HuH-7.5 (cell line): ENCODE results near the gene CHCHD6.
"Not testable (repeated sequence)": the region's sequence is repeated elsewhere in the genome, so short reads cannot be mapped to it uniquely, and the experiment has no call there.

ENCODE experiments used
- DNase-seq: peaks from one replicate; pipeline ENCODE4 v3.0.0; 2011; ENCODE audit warnings: low spot score

The CHCHD6 gene

DNA sequence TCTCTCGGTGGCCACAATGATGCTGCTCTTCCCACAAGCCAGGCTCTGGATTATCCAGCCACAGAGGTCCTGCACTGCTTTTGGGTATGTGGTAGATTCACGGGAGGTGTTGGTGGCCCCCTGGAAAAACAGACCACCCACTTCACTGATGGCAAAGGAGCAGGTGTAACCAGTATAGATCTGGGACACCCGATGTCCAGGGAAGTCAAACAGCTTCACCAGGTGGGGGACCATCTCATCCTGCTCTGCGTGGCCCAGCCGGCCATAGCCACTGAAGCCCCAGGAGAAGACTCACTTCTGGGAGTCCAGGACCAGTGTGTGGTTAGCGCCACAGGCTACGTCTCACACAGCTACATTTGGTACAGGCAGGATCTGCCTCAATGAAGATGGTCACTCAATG, 62.6 kb downstream of the CHCHD6 start:
- DNase-seq = no peak

DNA sequence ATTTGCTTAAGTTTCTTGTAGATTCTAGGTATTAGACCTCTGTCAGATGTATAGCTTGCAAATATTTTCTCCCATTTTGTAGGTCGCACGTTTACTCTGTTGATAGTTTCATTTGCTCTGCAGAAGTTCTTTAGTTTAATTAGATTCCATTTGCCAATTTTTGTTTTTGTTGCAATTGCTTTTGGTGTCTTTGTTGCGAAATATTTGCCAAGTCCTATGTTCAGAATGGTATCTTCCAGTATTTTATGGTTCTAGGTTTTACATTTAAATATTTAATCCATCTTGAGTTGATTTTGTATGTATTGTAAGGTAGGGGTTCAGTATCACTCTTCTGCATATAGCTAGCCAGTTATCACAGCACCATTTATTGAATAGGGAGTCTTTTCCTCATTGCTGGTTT, 64.9 kb downstream of the CHCHD6 start:
- DNase-seq = no peak

DNA sequence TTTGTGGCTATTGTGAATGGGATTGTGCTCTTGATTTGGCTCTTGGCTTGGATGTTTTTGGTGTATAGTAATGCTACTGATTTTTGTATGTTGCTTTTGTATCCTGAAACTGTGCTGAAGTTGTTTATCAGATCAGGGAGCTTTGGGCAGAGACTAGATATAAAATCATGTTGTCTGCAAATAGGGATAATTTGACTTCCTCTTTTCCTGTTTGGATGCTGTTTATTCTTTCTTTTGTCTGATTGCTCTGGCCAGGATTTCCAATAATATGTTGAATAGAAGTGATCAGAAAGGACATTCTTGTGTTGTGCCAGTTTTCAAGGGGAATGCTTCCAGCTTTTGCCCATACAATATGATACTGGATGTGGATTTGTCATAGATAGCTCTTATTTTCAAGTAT, 66.1 kb downstream of the CHCHD6 start:
- DNase-seq = no peak

DNA sequence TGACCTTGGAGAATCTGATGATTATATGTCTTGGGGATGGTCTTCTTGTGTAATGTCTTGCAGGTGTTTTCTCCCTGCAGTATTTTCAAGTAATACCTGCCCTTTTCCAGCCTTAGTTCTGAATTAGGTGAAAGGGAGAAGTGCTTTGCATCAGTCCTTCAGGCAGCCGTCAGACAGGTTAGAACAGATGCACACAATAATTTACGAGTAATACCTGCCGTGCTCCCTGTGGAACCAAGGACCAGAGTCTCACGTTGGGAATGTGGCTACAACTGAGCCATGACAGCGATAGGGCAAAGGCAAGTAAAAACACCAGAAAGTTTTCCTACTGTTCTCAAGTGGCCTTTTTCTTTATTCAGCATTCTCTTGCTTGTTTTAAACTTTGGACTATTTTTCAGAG, 69.1 kb downstream of the CHCHD6 start:
- no peak for DNase-seq

DNA sequence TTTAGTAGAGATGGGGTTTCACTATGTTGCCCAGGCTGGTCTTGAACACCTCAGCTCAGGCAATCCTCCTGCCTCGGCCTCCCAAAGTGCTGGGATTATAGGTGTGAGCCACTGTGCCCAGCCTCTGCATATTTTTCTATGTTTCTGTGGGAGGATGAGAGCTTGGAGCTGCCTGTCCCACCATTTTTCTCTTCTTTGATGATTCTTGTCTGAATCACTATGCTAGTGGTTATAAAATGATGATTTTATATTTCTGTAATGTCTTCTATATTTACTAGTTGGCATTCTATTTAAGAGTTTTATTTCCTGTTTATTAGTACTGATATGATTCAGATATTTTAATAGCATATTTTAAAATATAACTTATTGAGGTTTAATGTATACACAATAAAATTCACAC, 69.7 kb downstream of the CHCHD6 start:
- DNase-seq = no peak

DNA sequence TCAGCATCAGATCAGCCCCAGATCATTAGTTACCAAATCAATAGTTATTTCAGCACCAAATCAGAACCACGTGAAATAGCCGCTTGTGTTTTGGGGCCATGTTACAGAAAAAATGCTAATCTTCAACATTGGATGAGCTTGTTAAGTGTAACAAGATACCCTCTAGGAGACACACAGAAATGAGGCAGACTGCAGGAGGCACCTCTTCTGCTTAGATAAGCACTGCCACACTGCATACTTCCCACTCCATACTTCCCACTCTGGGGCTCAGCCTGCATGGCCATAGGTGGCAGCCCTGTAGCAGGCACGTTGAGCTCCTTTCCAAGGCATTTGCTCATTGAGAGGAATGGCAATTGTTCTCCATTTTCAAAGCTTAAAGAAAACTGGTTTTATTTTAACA, 73.3 kb downstream of the CHCHD6 start:
- DNase-seq = no peak

DNA sequence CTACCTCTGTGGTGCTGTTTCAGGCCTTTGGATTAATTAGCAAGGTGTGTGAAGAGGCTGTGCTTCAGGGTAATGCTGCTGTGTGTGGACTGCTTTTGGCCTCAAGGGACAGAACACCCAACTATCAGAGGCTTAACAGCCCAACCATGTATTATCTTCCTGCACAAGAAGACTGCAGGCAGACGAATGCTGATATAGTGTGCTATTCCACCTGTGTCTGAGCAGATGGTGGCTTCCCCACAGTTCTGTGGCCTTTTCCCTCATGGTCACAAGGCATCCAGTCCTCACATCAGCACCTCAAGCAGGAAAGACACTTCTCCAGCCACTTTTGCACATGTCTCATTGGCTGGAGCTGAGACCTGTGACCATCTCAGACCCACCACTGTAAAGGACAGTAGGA, 76.6 kb downstream of the CHCHD6 start:
- DNase-seq = no peak

DNA sequence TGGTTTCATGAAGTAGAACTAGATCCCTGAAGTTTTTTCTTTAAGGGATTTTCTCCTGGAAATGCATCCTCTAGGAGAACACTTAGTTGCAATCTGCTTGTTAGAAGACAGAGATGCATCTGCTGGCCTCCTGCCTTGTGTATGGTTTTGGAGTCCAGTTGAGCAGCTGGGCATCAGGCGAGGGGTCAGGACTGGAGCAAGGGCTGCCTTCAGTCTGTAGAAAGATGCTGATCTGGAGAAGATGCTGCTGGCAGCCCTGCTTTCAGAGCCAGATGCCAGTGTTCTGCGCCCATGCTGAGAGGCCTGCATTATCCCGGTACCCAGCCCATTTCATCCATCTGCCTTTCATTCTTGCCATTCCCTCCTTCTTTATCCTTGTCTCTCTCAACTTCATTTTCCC, 77.4 kb downstream of the CHCHD6 start:
- no peak for DNase-seq

DNA sequence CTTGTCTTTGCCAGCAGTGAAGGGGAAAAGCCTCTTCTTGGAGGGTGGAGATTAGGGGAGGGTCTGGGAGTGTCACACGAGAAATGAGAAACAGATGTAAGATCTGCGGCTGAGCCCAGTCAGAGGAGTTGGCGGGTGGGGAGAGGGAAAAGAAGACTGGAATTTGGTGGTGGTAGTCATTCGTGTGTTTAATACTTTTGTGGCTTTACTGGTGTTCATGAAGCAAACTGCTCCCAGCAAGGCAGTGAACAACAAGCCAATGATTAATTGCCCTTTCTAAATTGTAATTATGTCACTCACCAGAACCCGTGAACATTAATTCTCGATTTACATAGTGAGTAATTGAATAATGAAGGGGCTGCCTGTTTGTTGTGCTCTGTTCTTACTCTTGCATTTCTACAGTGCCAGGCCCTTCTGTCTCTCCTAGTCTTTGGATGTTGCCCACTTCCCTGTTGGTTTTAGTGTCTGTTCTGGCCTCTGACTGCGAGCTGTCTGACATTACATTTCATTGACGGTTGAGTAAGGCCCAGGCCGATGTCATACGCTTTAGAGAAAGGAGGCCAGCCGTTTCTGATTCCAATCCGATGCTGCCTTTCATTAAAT, 78.0 kb downstream of the CHCHD6 start:
- DNase-seq = no peak

DNA sequence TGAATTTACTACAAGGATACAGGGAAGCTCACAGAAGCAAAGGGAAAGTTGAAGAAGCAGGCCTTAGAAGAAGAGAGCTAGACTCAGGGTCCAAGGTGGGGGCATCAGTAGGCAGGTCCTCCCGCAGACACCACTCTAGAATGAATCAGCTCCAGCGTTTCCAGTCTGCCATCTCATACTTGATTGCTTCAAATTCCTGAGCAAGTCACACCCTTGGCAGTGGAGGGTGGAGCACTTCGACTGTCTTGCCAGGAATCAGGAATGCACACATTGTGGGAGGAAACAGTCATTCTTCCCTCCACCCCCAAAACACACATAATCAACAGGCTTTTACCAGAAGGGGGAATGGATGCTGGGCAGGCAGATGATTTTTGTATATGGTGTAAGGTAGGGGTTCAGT, 78.5 kb downstream of the CHCHD6 start:
- no peak for DNase-seq

DNA sequence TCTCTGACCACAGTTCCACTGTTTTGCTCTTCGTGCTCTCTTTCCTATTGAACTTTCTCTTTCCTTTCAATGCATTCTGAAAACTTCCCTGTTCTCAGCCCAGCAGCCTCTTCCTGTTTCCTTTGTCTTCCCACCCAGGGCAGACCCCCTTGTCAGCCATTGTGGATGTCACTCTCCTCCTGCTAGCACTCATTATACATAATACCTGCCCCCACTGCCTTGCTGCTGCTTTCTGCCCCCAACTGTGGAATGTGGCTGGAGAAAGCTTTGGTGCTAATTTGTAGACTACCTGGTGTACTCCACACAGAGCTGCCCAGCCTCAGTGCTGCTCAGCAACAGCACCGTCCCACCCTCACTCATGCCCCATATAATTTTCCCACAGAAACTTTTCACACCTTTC, 80.2 kb downstream of the CHCHD6 start:
- no peak for DNase-seq

DNA sequence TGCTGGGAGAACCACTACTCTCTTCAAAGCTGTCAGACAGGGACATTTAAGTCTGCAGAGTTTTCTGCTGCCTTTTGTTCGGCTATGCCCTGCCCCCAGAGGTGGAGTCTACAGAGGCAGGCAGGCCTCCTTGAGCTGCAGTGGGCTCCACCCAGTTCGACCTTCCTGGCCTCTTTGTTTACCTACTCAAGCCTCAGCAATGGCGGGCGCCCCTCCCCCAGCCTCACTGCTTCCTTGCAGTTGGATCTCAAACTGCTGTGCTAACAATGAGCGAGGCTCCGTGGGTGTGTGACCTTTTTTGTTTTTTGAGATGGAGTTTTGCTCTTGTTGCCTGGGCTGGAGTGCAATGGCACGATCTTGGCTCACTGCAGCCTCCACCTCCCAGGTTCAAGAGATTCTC, 87.3 kb downstream of the CHCHD6 start:
- not testable (repeated sequence) for DNase-seq

DNA sequence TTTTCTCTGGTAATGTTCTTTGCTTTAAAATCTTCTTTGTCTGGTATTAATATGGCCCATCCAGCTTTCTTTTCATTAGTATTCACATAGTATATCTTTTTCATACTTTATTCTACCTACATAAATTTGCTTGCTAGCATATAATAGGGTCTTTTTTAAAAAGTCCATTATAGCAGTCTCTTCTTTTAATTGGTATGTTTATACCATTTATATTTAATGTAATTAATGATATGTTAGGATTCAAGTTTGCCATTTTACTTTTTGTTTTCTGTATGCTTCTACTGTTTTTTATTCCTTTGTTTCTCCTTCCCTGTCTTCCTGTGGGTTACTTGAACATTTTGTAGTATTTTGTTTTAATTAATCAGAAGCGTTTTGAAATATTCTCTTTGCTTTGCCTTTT, 89.0 kb downstream of the CHCHD6 start:
- no peak for DNase-seq

DNA sequence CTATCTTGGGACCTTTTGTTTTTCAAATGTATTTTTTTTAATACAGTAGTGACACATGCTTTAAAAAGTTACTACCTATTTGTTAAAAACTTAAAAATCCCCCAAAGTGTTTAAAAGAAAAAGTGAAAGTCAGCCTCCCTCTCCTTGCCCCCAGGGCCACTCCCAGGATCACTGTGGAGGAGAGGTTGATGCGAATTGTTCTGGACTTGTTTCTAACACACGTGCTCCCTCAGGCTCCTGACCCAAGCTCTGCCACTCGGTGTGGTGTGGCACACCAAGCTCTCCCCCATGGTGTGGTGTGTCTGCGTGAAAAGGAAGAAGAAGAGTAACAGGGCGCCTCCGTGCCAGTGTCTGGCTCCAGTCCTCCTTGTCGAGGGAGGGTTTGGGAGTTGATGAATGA, 93.5 kb downstream of the CHCHD6 start:
- DNase-seq = no peak

DNA sequence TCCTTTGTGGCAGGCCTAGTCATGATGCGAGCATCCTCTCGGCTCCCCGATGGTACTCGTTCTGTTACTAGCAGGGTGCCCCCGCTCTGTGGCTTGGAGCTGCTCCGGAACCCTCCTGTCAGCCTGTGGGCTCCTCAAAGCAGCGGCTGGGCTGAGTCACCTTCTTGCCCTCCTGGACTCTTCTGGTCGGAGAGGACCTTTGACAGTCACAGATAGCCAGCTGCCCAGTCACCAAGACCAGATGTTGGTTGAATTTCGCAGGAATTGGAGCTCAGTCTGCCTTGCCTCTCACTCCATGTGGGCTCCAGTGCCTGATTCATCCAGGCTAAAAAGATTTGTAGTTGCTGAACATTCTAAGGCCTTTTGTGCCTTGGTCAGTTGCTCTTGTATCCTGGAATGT, 94.5 kb downstream of the CHCHD6 start:
- no peak for DNase-seq

DNA sequence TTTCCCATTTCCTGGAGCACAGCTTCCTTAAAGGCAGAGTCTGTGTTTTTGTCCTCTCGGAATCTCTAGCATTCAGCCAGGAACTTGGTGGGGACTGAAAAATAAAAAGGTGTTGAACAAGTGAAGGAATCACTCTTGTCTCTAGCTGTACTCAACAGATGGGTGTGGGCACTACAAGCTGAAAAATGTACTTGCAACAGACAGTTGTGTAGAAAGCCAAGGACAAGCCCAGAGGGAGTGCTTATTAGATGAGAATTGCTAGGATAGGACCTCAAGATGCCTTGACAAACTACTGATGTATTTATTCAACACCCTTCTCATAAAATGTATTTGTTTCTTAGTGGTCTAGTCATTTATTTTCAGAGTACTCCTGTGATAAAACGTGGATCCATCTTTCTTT, 95.1 kb downstream of the CHCHD6 start:
- no peak for DNase-seq

DNA sequence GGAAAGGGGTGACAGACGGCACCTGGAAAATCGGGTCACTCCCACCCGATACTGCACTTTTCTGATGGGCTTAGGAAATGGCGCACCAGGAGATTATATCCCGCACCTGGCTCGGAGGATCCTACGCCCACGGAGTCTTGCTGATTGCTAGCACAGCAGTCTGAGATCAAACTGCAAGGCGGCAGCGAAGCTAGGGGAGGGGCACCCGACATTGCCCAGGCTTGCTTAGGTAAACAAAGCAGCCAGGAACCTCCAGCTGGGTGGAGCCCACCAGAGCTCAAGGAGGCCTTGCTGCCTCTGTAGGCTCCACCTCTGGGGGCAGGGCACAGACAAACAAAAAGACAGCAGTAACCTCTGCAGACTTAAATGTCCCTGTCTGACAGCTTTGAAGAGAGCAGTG, 97.3 kb downstream of the CHCHD6 start:
- DNase-seq = not testable (repeated sequence)

DNA sequence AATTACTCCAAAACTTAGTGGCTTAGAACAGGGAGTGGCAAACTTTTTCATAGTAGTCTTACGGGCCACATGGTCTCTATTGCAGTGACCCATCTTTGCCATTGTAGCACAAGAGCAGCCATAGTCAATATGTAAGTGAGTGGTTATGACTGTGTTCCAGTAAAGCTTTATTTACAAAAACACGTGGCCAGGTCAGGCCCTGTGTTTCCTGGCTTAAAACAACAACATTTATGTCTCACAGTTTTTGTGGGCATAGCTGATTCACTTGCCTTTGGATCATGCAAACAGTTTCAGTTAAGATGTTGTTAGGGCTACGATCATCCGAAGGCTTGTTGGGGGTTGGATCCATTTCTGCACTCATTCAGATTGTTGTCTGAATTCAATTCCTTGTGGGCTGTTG, 103.8 kb downstream of the CHCHD6 start:
- no peak for DNase-seq

DNA sequence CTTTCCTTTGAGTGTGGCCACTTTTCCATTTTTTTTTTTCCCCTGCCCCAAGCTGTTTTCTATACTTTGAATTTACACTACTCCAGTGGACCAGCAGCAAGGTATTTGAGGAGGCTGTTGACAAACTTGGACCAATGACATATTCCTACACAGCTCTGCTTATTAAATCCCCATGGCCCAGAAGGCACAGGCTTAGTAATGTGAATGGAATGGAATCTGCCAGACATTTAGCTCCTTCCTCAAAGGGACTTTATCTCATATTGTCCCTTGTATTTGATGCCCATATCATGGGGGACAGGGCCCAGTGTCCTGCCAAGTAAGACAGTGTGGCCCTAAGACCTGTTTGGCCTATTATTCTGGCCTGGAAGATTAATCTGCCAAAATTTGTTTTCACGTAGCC, 107.5 kb downstream of the CHCHD6 start:
- DNase-seq = no peak

DNA sequence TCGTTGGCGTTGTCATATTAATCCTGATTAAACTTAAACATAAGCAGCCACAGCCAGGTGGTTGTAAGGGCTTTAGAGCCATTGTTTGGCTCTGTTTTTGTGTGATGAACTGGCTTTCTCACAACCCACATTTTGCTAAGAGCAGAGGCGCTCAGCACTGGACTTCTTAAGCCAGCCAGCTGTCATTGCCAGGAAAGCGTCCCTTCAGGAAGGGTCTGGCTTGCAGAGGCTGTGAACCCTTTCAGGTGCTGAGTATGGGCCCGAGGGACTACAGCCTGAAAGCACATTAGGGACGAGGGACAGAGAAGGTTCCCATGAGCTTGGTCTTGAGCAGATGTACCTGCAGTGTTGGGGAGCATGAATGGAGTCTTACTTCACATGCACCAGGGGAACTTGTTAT, 112.3 kb downstream of the CHCHD6 start:
- DNase-seq = no peak

DNA sequence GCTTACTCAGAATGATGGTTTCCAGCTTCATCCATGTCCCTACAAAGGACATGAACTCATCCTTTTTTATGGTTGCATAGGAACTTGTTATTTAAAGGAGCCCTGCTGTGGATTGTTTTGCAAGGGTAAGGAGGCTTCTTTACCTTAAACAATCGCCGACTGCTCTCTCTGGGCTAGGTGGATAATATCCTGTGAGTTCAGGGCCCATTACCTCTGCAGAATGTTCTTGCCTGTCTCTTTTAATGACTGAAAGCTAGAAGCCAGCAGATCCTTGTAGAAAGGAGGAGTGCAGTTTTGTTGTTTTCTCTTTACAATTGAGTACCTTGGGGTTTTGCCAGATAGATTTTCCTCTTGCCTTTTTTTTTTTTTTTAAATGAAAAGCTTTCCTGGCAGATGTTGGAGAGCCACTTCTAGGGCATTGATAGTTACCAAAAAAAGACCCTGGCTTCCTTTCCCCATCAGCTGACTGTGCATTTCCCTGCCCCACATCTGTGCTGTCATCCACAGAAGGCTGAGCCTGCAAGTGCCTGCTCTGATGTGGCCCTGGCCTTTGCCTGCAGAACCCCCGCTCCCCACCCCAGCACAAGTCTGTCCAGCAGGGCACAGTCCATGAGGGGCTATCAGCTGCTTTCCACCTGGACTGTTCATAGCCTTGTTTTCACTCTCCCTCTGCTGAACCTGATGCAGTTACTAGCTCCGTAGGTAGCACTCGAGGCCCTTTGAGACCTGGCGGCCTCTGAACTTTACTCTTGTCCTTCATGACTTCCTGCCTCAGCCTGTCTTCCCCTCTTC, 113.1 kb downstream of the CHCHD6 start:
- DNase-seq = no peak

DNA sequence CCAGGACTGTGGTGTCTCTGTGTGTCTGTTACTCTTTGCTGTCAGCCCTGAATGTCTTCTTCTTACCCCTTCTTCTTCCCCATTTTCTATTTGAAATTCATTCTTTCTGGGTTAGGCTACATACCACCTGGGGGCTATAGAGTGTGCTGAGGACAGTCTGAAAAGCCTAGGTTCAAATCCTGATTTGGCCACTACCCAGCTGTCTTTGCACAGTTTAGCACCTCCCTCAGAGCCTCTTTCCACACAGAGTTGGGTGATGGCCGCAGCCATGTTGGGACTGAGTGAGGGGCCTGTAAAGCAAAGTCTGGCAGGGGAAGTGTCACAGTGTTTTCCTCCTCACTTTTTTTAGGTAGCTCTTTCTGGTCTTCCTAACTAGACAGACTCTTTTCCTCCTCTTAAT, 113.7 kb downstream of the CHCHD6 start:
- DNase-seq = no peak

DNA sequence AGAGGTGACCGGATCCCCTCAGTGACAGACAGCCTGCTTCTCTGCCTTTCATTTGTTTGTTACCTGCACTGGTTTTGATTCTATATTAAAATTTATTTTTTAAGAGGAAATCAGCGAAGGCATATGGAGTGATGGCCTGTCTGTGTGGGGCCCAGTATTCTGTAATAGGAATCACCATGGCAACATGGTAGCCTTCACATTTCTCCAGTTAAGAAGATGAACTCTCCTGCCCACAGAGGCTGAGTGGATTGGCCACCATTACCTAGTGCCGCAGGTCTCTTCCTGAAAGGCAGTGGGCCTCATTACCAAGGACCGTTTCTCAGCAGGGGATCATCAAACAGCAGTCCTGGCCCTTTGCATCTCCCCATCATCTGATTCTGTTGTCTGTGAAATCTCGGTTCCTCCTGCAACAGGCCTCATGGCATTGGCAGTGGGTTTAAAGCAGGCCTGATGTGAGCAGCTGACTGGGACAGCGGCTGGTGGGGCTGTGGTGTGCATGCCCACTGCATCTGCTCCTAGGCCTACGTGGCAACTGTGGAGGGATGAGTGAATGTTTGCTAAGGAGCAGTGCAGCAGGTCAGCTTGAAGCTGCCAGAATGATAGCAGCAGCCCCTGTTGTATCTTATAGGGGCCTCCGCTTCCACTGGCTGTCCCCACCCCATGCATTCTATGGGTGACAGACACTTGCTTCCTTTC, 114.5 kb downstream of the CHCHD6 start:
- DNase-seq = no peak

DNA sequence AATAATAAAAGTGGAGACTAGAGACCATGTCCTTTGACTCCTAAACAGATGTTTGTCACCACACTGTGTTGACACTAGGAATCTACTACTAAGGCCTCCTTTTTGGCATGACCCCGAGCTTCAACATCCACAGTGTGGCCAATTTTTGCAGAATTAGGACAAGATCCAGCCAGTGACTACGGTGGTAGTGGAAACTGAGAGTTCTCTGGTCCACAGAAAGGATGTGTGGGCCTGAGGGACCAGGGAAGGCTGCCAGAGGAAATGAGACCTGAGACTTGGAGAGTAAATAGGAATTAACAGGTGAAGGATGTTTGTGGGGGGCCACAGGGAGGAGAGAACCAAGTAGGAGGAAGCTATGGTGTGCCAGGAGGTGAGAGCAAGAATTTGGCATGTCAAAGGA, 122.7 kb downstream of the CHCHD6 start:
- DNase-seq = no peak
